22Rv1 (cell line): ENCODE measurements around the gene GGT1.

ENCODE experiments used
- H3K27ac ChIP-seq: fragments of 450-650 bp; 2 replicates; pipeline ENCODE4 v1.5.1; 2017
- CTCF ChIP-seq: fragments of 450-650 bp; IDR thresholded peaks from 2 replicates; pipeline ENCODE4 v1.5.1; 2017; ENCODE audit warnings: mild to moderate bottlenecking
- ZFX ChIP-seq: fragments of 450-650 bp; IDR thresholded peaks from 2 replicates; pipeline ENCODE4 v1.6.1; 2017; ENCODE audit warnings: antibody characterized with exemption, borderline replicate concordance

GGT1 gene

GRCh38 chr22:24589518-24590030, 13.4 kb upstream of the GGT1 start:
- no peak overlapping the region for H3K27ac ChIP-seq
- no peak for TF ChIP-seq CTCF
- TF ChIP-seq ZFX = no peak

- no peak overlapping the region for H3K27ac ChIP-seq
- TF ChIP-seq ZFX (no peak), CTCF (no peak)
These were observed 12.3 kb upstream of the GGT1 start for GRCh38 chr22:24590596-24591173.

- no peak overlapping the region for H3K27ac ChIP-seq
- TF ChIP-seq CTCF = no peak
- no peak for TF ChIP-seq ZFX
These were observed 11.6 kb upstream of the GGT1 start for GRCh38 chr22:24591286-24591830.

GRCh38 chr22:24592058-24592850, 10.7 kb upstream of the GGT1 start:
- TF ChIP-seq ZFX (no peak), CTCF (no peak)
- peak overlapping the region; percentile 76 for H3K27ac ChIP-seq

- TF ChIP-seq CTCF (no peak), ZFX (no peak)
- H3K27ac ChIP-seq = peak within 1 kb of the TSS; percentile 76
These were observed 10.0 kb upstream of the GGT1 start, which contains the start of gene LRRC75B for GRCh38 chr22:24592851-24593558. TSS of gene LRRC75B (minus strand) at chr22:24593073. CDS start at chr22:24593039, 34 bp downstream.

- H3K27ac ChIP-seq = peak overlapping the region; percentile 76
These were observed 9.5 kb upstream of the GGT1 start for GRCh38 chr22:24593559-24593835.

GRCh38 chr22:24593836-24594568, 9.0 kb upstream of the GGT1 start:
- peak overlapping the region; percentile 76 for H3K27ac ChIP-seq
- TF ChIP-seq CTCF (no peak), ZFX (no peak)
